ENCODE results near the gene CMTM4. TPM values are rescaled to one million over a fixed set of nuclear protein-coding genes. Genes with fewer than 3 reads are reported as not detected.

Gene CMTM4
- total and polyA plus RNA-seq, 2 experiments from 2014 or later: 14.1 to 77.0 TPM

DNA sequence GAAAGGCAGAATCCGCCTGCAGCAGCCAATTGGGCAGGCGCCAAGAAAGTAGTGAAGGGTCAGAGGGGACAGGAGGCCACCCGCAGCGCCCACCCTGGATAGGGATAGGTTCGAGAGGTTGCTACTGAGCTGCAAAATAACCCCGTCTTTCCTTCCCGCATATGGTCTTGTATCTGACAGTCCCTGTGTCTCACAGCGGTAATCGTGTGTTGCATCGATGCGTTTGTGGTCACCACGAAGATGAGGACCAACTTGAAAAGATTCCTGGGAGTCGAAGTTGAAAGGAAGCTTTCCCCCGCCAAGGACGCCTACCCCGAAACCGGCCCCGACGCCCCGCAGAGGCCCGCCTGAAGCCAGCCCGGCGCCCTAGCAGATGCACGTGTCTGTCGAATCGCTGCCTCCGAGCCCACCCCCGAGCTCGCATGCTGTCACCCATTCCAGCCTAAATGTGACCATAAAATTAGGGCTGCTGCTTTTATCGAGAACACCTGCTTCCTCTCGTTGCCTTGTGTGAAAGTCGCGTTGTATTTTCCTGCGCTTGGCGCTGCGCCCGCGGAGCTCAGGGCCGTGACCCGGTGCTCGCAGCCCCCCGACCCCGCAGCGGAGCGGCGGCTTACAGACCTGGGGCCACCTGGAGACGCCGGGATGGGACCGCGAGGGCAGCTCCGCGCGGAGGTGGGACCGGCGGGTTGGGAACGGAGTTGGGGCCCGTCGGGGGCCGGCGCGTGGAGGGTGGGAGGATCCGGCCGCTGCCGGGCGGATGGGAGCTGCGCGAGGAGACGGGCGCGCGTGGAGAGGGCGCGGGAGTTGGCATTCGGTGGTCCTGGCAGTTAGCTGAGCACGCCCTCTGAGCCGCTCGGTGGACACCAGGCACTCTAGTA lies 117.7 kb downstream of the CMTM4 start, which contains the start of gene CMTM2:
TSS of gene CMTM2 (plus strand) at position 813 of the 881 bp plus-strand sequence. CDS start 145 bp downstream, outside the sequence.
- H3K27ac ChIP-seq (ENCODE audit: low read depth): no peak within 1 kb of the TSS
- DNase-seq (ENCODE audit: low spot score): peak; percentile 61
- H2AFZ ChIP-seq: peak within 1 kb of the TSS; percentile 99

DNA sequence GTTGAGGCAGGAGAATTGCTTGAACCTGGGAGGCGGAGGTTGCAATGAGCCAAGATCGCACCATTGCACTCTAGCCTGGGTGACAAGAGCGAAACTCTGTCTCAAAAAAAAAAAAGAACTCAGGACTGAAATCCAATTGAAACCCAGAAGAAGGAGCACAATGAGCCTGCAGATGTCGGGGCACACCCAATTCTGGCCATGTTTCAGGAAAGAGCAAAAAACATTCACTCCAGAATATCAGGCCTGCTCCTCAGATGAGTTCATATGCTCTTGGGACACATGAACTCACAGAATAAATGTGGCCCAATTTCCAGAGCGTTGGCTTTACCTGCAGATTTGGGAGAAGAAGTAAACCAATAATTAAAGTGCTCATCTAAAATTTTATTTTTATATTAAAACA lies 120.2 kb downstream of the CMTM4 start:
- TF ChIP-seq POLR2AphosphoS5 (IDR thresholded peaks at IDR 0.05; ENCODE audit: low read depth): no peak
- no peaks in the 10 kb centered on the region for H3F3A ChIP-seq (replicated peaks; ENCODE audit: low read depth)
- Mint-ChIP-seq H3K9me3 (no peaks in the 10 kb centered on the region), H3K4me3 (no peak overlapping the region), H3K27me3 (ENCODE audit: insufficient read depth, low read depth, poor library complexity) (peaks cover 43% of the 10 kb centered on the region), H3K27ac (no peak overlapping the region), H3K36me3 (ENCODE audit: low read depth) (no peaks in the 10 kb centered on the region), H3K4me1 (peaks cover 28% of the 10 kb centered on the region)
- peaks cover 19% of the 10 kb centered on the region for H3K4me1 ChIP-seq (ENCODE audit: insufficient read depth)
- no peaks in the 10 kb centered on the region for H3K36me3 ChIP-seq (ENCODE audit: insufficient read depth)
- no peaks in the 10 kb centered on the region for H3K79me2 ChIP-seq (replicated peaks; ENCODE audit: insufficient read depth)
- H3K27ac ChIP-seq (ENCODE audit: low read depth): no peak overlapping the region
- no peak for ATAC-seq
- peaks cover 50% of the 10 kb centered on the region for H3K27me3 ChIP-seq (ENCODE audit: insufficient read depth)
- H2AFZ ChIP-seq: no peak overlapping the region
- no peaks in the 10 kb centered on the region for H4K20me1 ChIP-seq (replicated peaks; ENCODE audit: insufficient read depth)
- DNase-seq (ENCODE audit: low spot score): no peak
- H3K4me2 ChIP-seq: no peak overlapping the region
- no peaks in the 10 kb centered on the region for H3K9me2 ChIP-seq (ENCODE audit: insufficient read depth)
- H3K4me3 ChIP-seq: no peak overlapping the region

More for the DNA sequence above, 117.7 kb downstream of the CMTM4 start, which contains the start of gene CMTM2:
- Histone ChIP-seq H4K20me1 (replicated peaks; ENCODE audit: insufficient read depth) (no peaks in the 10 kb centered on the region), H3F3A (replicated peaks; ENCODE audit: low read depth) (no peaks in the 10 kb centered on the region), H3K4me3 (peak within 1 kb of the TSS; percentile 60), H3K9me2 (ENCODE audit: insufficient read depth) (no peaks in the 10 kb centered on the region), H3K4me1 (ENCODE audit: insufficient read depth) (peaks cover 21% of the 10 kb centered on the region), H3K27me3 (ENCODE audit: insufficient read depth) (peaks cover 59% of the 10 kb centered on the region), H3K79me2 (replicated peaks; ENCODE audit: insufficient read depth) (no peaks in the 10 kb centered on the region), H3K4me2 (peak within 1 kb of the TSS; percentile 88), H3K36me3 (ENCODE audit: insufficient read depth) (no peaks in the 10 kb centered on the region)
- peak; percentile 73 for TF ChIP-seq EZH2 (IDR thresholded peaks at IDR 0.05; ENCODE audit: low read depth, unreplicated experiment)
- TF ChIP-seq STAT1 (IDR thresholded peaks at IDR 0.05; ENCODE audit: unreplicated experiment): no peak
- Mint-ChIP-seq H3K4me3 (peak within 1 kb of the TSS; percentile 63), H3K27me3 (ENCODE audit: insufficient read depth, low read depth, poor library complexity) (peaks cover 43% of the 10 kb centered on the region), H3K9me3 (no peaks in the 10 kb centered on the region; the same call in 2 of the 3 replicates), H3K27ac (no peak within 1 kb of the TSS), H3K36me3 (ENCODE audit: low read depth) (no peaks in the 10 kb centered on the region), H3K4me1 (peaks cover 29% of the 10 kb centered on the region)
- ATAC-seq: peak; percentile 75

DNA sequence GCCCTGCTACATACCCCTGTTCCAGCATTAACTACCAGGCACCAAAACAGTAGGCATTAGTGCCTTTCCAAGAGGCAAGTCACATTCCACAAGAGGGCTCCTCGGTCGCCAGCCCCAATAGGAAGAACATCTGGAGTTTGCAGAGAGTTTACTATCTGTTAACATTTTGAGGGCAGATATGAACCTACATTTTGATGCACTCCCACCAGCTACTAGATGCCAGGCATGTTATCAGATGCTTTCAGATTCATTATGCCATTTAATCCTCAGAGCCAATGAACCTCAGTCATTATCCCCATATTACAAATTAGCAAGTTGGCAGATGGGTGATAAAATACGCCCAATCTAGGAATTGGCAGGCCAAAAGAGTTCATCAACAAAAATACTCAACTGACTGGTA lies 121.5 kb downstream of the CMTM4 start:
- Mint-ChIP-seq H3K27ac (no peak overlapping the region), H3K4me1 (peaks cover 16% of the 10 kb centered on the region), H3K36me3 (ENCODE audit: low read depth) (no peaks in the 10 kb centered on the region), H3K27me3 (ENCODE audit: insufficient read depth, low read depth, poor library complexity) (peaks cover 32% of the 10 kb centered on the region), H3K4me3 (no peak overlapping the region), H3K9me3 (no peaks in the 10 kb centered on the region)
- Histone ChIP-seq H3K79me2 (replicated peaks; ENCODE audit: insufficient read depth) (no peaks in the 10 kb centered on the region), H3K4me1 (ENCODE audit: insufficient read depth) (peaks cover 9% of the 10 kb centered on the region), H3K9me2 (ENCODE audit: insufficient read depth) (no peaks in the 10 kb centered on the region), H3K4me3 (no peak overlapping the region), H3F3A (replicated peaks; ENCODE audit: low read depth) (no peaks in the 10 kb centered on the region), H4K20me1 (replicated peaks; ENCODE audit: insufficient read depth) (no peaks in the 10 kb centered on the region), H3K4me2 (no peak overlapping the region), H2AFZ (no peak overlapping the region), H3K27me3 (ENCODE audit: insufficient read depth) (peaks cover 39% of the 10 kb centered on the region), H3K36me3 (ENCODE audit: insufficient read depth) (no peaks in the 10 kb centered on the region), H3K27ac (ENCODE audit: low read depth) (no peak overlapping the region)
- no peak for DNase-seq (ENCODE audit: low spot score)
- TF ChIP-seq POLR2AphosphoS5 (IDR thresholded peaks at IDR 0.05; ENCODE audit: low read depth) (no peak), EZH2 (IDR thresholded peaks at IDR 0.05; ENCODE audit: low read depth, unreplicated experiment) (no peak), JUNB (IDR thresholded peaks at IDR 0.05; ENCODE audit: unreplicated experiment) (no peak), STAT1 (IDR thresholded peaks at IDR 0.05; ENCODE audit: unreplicated experiment) (no peak), NANOG (IDR thresholded peaks at IDR 0.05; ENCODE audit: borderline replicate concordance) (no peak)
- TF ChIP-seq, protein P1, sequence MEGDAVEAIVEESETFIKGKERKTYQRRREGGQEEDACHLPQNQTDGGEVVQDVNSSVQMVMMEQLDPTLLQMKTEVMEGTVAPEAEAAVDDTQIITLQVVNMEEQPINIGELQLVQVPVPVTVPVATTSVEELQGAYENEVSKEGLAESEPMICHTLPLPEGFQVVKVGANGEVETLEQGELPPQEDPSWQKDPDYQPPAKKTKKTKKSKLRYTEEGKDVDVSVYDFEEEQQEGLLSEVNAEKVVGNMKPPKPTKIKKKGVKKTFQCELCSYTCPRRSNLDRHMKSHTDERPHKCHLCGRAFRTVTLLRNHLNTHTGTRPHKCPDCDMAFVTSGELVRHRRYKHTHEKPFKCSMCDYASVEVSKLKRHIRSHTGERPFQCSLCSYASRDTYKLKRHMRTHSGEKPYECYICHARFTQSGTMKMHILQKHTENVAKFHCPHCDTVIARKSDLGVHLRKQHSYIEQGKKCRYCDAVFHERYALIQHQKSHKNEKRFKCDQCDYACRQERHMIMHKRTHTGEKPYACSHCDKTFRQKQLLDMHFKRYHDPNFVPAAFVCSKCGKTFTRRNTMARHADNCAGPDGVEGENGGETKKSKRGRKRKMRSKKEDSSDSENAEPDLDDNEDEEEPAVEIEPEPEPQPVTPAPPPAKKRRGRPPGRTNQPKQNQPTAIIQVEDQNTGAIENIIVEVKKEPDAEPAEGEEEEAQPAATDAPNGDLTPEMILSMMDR (conservative IDR thresholded peaks at IDR 0.05; ENCODE audit: low read depth in 2 of 2): no peak
- TF ChIP-seq, protein P2, sequence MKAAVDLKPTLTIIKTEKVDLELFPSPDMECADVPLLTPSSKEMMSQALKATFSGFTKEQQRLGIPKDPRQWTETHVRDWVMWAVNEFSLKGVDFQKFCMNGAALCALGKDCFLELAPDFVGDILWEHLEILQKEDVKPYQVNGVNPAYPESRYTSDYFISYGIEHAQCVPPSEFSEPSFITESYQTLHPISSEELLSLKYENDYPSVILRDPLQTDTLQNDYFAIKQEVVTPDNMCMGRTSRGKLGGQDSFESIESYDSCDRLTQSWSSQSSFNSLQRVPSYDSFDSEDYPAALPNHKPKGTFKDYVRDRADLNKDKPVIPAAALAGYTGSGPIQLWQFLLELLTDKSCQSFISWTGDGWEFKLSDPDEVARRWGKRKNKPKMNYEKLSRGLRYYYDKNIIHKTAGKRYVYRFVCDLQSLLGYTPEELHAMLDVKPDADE (IDR thresholded peaks at IDR 0.05): no peak
- no peak for ATAC-seq

Measured in GM23338 (cell line).